ENCODE data around the gene ZC3H10. TPM values are rescaled to one million over a fixed set of nuclear protein-coding genes. Genes with fewer than 3 reads are reported as not detected.

Gene ZC3H10
- total RNA-seq, 2 experiments from 2014 or later: 8.0 to 10.3 TPM

GRCh38 chr12:56118688-56119357 is 757 bp downstream of the ZC3H10 start:
- peaks cover 38% of the 10 kb centered on the region for H3K36me3 Mint-ChIP-seq (ENCODE audit: low read depth)
- H3K9me3 Mint-ChIP-seq: no peaks in the 10 kb centered on the region

GRCh38 chr12:56119361-56119796 is 1.3 kb downstream of the ZC3H10 start:
- Mint-ChIP-seq H3K4me1 (peaks cover 44% of the 10 kb centered on the region), H3K36me3 (ENCODE audit: low read depth) (peaks cover 37% of the 10 kb centered on the region), H3K27ac (peak overlapping the region; percentile 99), H3K27me3 (no peaks in the 10 kb centered on the region), H3K4me3 (peak overlapping the region; percentile 99), H3K9me3 (no peaks in the 10 kb centered on the region)
- CTCF ChIA-PET: interaction anchor here (0.6 to 15.1 kb wide), 20 partner anchors 8 to 380 kb away, joined by 3 to 271 read pairs (median 12); partner anchors contain the start of genes ERBB3, ESYT1, MYL6 and MYL6B
- peak; percentile 67 for DNase-seq
- POLR2A ChIA-PET: interaction anchor here (1.1 to 6.3 kb wide), 12 partner anchors 9 to 330 kb away, joined by 3 to 226 read pairs (median 30); partner anchors contain the start of genes ANKRD52, ESYT1, MYL6 and MYL6B

More at GRCh38 chr12:56118688-56119357, 757 bp downstream of the ZC3H10 start:
- CTCF ChIA-PET: interaction anchor here (0.7 to 15.1 kb wide), 33 partner anchors 9 to 380 kb away, joined by 3 to 271 read pairs (median 5); partner anchors contain the start of genes ESYT1, MYL6, MYL6B and ORMDL2
- Mint-ChIP-seq H3K4me3 (peak overlapping the region; percentile 99), H3K27ac (peak overlapping the region; percentile 99), H3K4me1 (peaks cover 43% of the 10 kb centered on the region), H3K27me3 (no peaks in the 10 kb centered on the region)
- POLR2A ChIA-PET: interaction anchor here (0.6 to 6.3 kb wide), 34 partner anchors 10 to 1402 kb away, joined by 3 to 226 read pairs (median 5); partner anchors contain the start of genes ANKRD52, CNPY2, DDIT3 and ESYT1
- no peak for DNase-seq

DNA sequence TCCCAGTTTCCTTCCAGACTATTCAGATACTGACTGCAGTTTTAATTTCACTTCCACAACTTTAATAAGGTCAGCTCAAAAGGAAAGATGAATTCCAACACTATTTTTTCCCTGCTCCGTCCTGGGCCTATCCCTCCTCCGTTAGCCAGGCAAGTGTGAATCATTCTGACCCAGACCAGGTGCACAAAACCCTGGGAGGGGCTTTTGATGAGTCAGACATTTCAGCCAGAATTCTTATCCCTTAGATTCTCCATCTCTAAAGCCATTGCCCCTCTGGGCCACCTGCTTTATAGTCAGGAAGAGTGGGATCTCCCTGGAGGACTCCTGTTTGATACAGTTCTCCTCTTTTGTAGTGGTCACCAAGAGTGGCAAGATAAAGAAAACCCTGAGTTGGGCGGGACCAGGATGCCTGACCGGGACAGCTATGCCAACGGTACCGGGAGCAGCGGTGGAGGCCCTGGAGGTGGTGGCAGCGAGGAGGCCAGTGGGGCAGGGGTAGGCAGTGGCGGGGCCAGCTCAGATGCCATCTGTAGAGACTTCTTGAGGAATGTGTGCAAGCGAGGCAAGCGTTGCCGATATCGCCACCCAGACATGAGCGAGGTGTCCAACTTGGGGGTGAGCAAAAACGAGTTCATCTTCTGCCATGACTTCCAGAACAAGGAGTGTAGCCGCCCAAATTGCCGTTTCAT is 2.2 kb downstream of the ZC3H10 start:
- peaks cover 47% of the 10 kb centered on the region for H3K4me1 Mint-ChIP-seq
- no peak for DNase-seq
- ChIA-PET POLR2A (interaction anchor here (1.1 to 6.3 kb wide), 7 partner anchors 15 to 329 kb away, joined by 3 to 226 read pairs (median 39); partner anchors contain the start of genes MYL6, PA2G4, RNF41 and SMARCC2), CTCF (interaction anchor here (0.6 to 15.1 kb wide), 13 partner anchors 7 to 372 kb away, joined by 3 to 271 read pairs (median 18); partner anchors contain the start of genes ERBB3, ESYT1, MYL6 and PA2G4)
- H3K27ac Mint-ChIP-seq: no peak overlapping the region
- H3K36me3 Mint-ChIP-seq (ENCODE audit: low read depth): peaks cover 36% of the 10 kb centered on the region
- no peaks in the 10 kb centered on the region for H3K9me3 Mint-ChIP-seq
- no peak overlapping the region for H3K4me3 Mint-ChIP-seq
- no peaks in the 10 kb centered on the region for H3K27me3 Mint-ChIP-seq

DNA sequence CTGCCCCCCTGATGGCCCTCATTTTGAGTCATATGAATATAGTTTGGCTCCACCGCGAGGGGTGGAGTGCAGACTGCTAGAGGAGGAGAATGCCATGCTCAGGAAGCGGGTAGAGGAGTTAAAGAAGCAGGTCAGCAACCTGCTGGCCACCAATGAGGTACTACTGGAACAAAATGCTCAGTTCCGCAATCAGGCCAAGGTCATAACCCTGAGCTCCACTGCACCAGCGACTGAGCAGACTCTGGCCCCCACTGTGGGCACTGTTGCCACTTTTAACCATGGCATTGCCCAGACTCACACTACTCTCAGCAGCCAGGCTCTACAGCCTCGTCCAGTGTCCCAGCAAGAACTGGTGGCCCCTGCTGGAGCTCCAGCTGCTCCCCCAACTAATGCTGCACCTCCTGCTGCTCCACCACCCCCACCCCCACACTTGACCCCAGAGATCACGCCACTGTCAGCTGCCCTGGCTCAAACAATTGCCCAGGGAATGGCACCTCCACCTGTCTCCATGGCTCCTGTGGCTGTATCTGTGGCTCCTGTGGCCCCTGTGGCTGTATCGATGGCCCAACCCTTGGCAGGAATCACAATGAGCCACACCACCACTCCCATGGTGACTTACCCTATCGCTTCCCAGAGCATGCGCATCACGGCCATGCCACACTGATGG is 3.3 kb downstream of the ZC3H10 start:
- peaks cover 52% of the 10 kb centered on the region for H3K4me1 Mint-ChIP-seq
- DNase-seq: no peak
- H3K4me3 Mint-ChIP-seq: no peak overlapping the region
- H3K9me3 Mint-ChIP-seq: no peaks in the 10 kb centered on the region
- CTCF ChIA-PET: interaction anchor here (4.4 to 15.1 kb wide), 2 partner anchors 67 to 101 kb away, joined by 44 to 271 read pairs; partner anchors contain the start of genes RNF41 and SMARCC2
- H3K27me3 Mint-ChIP-seq: no peaks in the 10 kb centered on the region
- no peak overlapping the region for H3K27ac Mint-ChIP-seq
- POLR2A ChIA-PET: no interaction called here
- peaks cover 36% of the 10 kb centered on the region for H3K36me3 Mint-ChIP-seq (ENCODE audit: low read depth)

- Mint-ChIP-seq H3K36me3 (ENCODE audit: low read depth) (peaks cover 23% of the 10 kb centered on the region), H3K9me3 (no peaks in the 10 kb centered on the region), H3K4me3 (no peak overlapping the region), H3K4me1 (peaks cover 62% of the 10 kb centered on the region), H3K27ac (no peak overlapping the region), H3K27me3 (no peaks in the 10 kb centered on the region)
- ChIA-PET POLR2A (interaction anchor here (1.1 to 8.9 kb wide), 2 partner anchors 29 to 66 kb away, joined by 3 to 114 read pairs; partner anchors contain the start of gene SMARCC2), CTCF (interaction anchor here (0.7 to 15.1 kb wide), 7 partner anchors 12 to 116 kb away, joined by 3 to 271 read pairs (median 5); partner anchors contain the start of genes MYL6, MYL6B, RNF41 and SMARCC2)
- DNase-seq: no peak
Measured at GRCh38 chr12:56122637-56123036, 4.6 kb downstream of the ZC3H10 start.

GRCh38 chr12:56124133-56124532 is 6.1 kb downstream of the ZC3H10 start:
- peaks cover 53% of the 10 kb centered on the region for H3K4me1 Mint-ChIP-seq
- CTCF ChIA-PET: interaction anchor here (1.2 to 15.1 kb wide), 9 partner anchors 28 to 134 kb away, joined by 3 to 271 read pairs (median 7); partner anchors contain the start of genes ANKRD52, MYL6, MYL6B and RNF41
- no peaks in the 10 kb centered on the region for H3K27me3 Mint-ChIP-seq
- DNase-seq: no peak
- no peak overlapping the region for H3K4me3 Mint-ChIP-seq
- peaks cover 28% of the 10 kb centered on the region for H3K36me3 Mint-ChIP-seq (ENCODE audit: low read depth)
- POLR2A ChIA-PET: interaction anchor here (0.7 to 11.6 kb wide), 7 partner anchors 7 to 98 kb away, joined by 3 to 178 read pairs (median 12); partner anchors contain the start of genes MYL6, MYL6B, PA2G4 and RNF41
- no peaks in the 10 kb centered on the region for H3K9me3 Mint-ChIP-seq
- peak overlapping the region; percentile 50 for H3K27ac Mint-ChIP-seq

- Mint-ChIP-seq H3K4me3 (peak overlapping the region; percentile 97), H3K9me3 (peaks cover 5% of the 10 kb centered on the region), H3K36me3 (ENCODE audit: low read depth) (peaks cover 41% of the 10 kb centered on the region), H3K27ac (peak overlapping the region; percentile 94), H3K27me3 (no peaks in the 10 kb centered on the region), H3K4me1 (peaks cover 69% of the 10 kb centered on the region)
- DNase-seq: no peak
- ChIA-PET POLR2A (interaction anchor here (1.6 to 11.6 kb wide), 8 partner anchors 10 to 96 kb away, joined by 4 to 178 read pairs (median 42); partner anchors contain the start of genes MYL6, MYL6B, PA2G4 and RPL41), CTCF (interaction anchor here (1.0 to 15.1 kb wide), 11 partner anchors 9 to 389 kb away, joined by 3 to 271 read pairs (median 7); partner anchors contain the start of genes MYL6, MYL6B, PA2G4 and RPL41)
Measured at GRCh38 chr12:56126732-56127239, 8.7 kb downstream of the ZC3H10 start.

- Mint-ChIP-seq H3K27me3 (no peaks in the 10 kb centered on the region), H3K4me3 (peak overlapping the region; percentile 97), H3K27ac (peak overlapping the region; percentile 94), H3K4me1 (peaks cover 74% of the 10 kb centered on the region), H3K36me3 (ENCODE audit: low read depth) (peaks cover 48% of the 10 kb centered on the region), H3K9me3 (peaks cover 5% of the 10 kb centered on the region)
- POLR2A ChIA-PET: interaction anchor here (0.7 to 11.6 kb wide), 21 partner anchors 11 to 341 kb away, joined by 3 to 178 read pairs (median 6); partner anchors contain the start of genes ANKRD52, IL23A, MYL6 and MYL6B
- no peak for DNase-seq
- CTCF ChIA-PET: interaction anchor here (0.6 to 15.1 kb wide), 21 partner anchors 10 to 546 kb away, joined by 3 to 271 read pairs (median 4); partner anchors contain the start of genes ANKRD52, MYL6, MYL6B and ORMDL2
Measured at GRCh38 chr12:56127485-56127887, 9.4 kb downstream of the ZC3H10 start.

DNA sequence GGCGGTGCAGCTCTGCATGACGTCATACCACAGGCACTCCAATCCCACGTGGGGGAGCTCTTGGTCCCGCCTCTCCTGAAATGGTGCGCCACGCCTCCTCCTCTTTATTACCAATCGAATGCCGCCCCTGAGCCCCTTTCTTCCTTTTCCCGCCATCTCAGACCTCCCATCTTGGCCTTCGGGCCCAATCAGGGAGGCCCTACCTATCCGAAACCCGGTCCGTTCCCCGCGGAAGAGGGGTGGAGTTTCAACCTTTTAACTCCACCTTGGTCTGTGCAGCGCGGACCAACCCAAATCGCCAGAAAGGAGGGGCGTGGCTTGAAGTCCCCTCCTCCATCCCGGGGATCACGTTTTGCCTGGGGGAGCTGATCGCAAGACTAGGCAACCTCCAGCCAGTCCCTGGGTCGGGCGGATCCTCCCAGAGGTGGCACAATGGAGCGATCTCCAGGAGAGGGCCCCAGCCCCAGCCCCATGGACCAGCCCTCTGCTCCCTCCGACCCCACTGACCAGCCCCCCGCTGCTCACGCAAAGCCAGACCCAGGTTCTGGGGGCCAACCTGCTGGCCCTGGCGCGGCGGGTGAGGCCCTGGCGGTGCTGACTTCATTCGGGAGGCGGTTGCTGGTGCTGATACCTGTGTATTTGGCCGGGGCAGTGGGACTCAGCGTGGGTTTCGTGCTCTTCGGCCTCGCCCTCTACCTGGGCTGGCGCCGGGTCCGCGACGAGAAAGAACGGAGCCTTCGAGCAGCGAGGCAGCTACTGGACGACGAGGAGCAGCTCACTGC is 10.0 kb downstream of the ZC3H10 start, which contains the start of gene ESYT1:
Gene ESYT1, plus strand, starts transcription at position 380 of the 782 bp plus-strand sequence. Its CDS starts 53 bp downstream, at position 433.
- Mint-ChIP-seq H3K27me3 (no peaks in the 10 kb centered on the region), H3K4me1 (peaks cover 75% of the 10 kb centered on the region), H3K36me3 (ENCODE audit: low read depth) (peaks cover 52% of the 10 kb centered on the region), H3K27ac (peak within 1 kb of the TSS; percentile 94), H3K9me3 (peaks cover 5% of the 10 kb centered on the region), H3K4me3 (peak within 1 kb of the TSS; percentile 97)
- POLR2A ChIA-PET: interaction anchor here (0.7 to 11.6 kb wide), 25 partner anchors 10 to 340 kb away, joined by 3 to 178 read pairs (median 5); partner anchors contain the start of genes ANKRD52, IL23A, MYL6 and MYL6B
- CTCF ChIA-PET: interaction anchor here (0.6 to 15.1 kb wide), 22 partner anchors 11 to 545 kb away, joined by 3 to 271 read pairs (median 4); partner anchors contain the start of genes ANKRD52, MYL6, MYL6B and ORMDL2
- DNase-seq: peak; percentile 99

- H3K4me1 Mint-ChIP-seq: peaks cover 78% of the 10 kb centered on the region
- no peaks in the 10 kb centered on the region for H3K27me3 Mint-ChIP-seq
- POLR2A ChIA-PET: interaction anchor here (0.9 to 11.6 kb wide), 18 partner anchors 9 to 339 kb away, joined by 3 to 178 read pairs (median 8); partner anchors contain the start of genes ANKRD52, MYL6, MYL6B and PA2G4
- H3K27ac Mint-ChIP-seq: peak overlapping the region; percentile 94
- peak overlapping the region; percentile 97 for H3K4me3 Mint-ChIP-seq
- DNase-seq: no peak
- CTCF ChIA-PET: interaction anchor here (1.0 to 15.1 kb wide), 11 partner anchors 11 to 390 kb away, joined by 3 to 271 read pairs (median 6); partner anchors contain the start of genes ANKRD52, MYL6, MYL6B and ORMDL2
- peaks cover 58% of the 10 kb centered on the region for H3K36me3 Mint-ChIP-seq (ENCODE audit: low read depth)
- peaks cover 5% of the 10 kb centered on the region for H3K9me3 Mint-ChIP-seq
Measured at GRCh38 chr12:56128670-56129205, 10.7 kb downstream of the ZC3H10 start.

Data from activated CD4-positive, alpha-beta memory T cell treated with anti-CD3 and anti-CD28 coated beads, Interleukin-2, amount 10 ng/mL, durations not matched to agents 7 days and 5 days (primary cell).